DOHH2 (cell line): ENCODE measurements around the gene RPS10.

Experiments used
- H3F3A ChIP-seq: fragments of 200-600 bp; sonication (generic), shearing (Covaris generic); 2 replicates; pipeline ENCODE4 v1.6.0; 2016; ENCODE audit warnings: antibody characterized with exemption, mild to moderate bottlenecking; ENCODE audit not compliant: control insufficient read depth, insufficient read depth
- H3K27ac ChIP-seq: fragments of 200-600 bp; sonication (generic); 2 replicates; pipeline ENCODE4 v1.5.1; 2014; ENCODE audit warnings: low read depth, mild to moderate bottlenecking, low read length, moderate library complexity
- H3K27me3 ChIP-seq: fragments of 200-600 bp; sonication (generic); 2 replicates; pipeline ENCODE4 v1.6.1; 2014; ENCODE audit warnings: mild to moderate bottlenecking, low read length, mixed read lengths; ENCODE audit not compliant: control insufficient read depth
- H3K36me3 ChIP-seq: fragments of 200-600 bp; sonication (generic); 2 replicates; pipeline ENCODE4 v1.6.1; 2014; ENCODE audit warnings: mild to moderate bottlenecking, low read length, moderate library complexity, mixed read lengths; ENCODE audit not compliant: control insufficient read depth
- H3K4me1 ChIP-seq: fragments of 200-600 bp; sonication (generic); 2 replicates; pipeline ENCODE4 v1.6.1; 2014; ENCODE audit warnings: mild to moderate bottlenecking, low read length, mixed read lengths; ENCODE audit not compliant: control insufficient read depth
- H3K4me2 ChIP-seq: fragments of 200-600 bp; sonication (generic); 2 replicates; pipeline ENCODE4 v1.6.0; 2014; ENCODE audit warnings: mild to moderate bottlenecking, low read length, moderate library complexity
- H3K4me3 ChIP-seq: fragments of 200-600 bp; sonication (generic); 2 replicates; pipeline ENCODE4 v1.5.1; 2014; ENCODE audit warnings: mild to moderate bottlenecking, low read length, mixed read lengths
- H3K79me2 ChIP-seq: fragments of 200-600 bp; sonication (generic); 2 replicates; pipeline ENCODE4 v1.6.1; 2014; ENCODE audit warnings: mild to moderate bottlenecking, low read length, mixed read lengths; ENCODE audit not compliant: control insufficient read depth
- H3K9me2 ChIP-seq: fragments of 200-600 bp; sonication (generic); replicated peaks from 2 replicates; pipeline ENCODE4 v1.6.1; 2014; ENCODE audit warnings: mild to moderate bottlenecking, low read length, mixed read lengths; ENCODE audit not compliant: control insufficient read depth
- H3K9me3 ChIP-seq: fragments of 200-600 bp; sonication (generic); 2 replicates; pipeline ENCODE4 v1.6.1; 2014; ENCODE audit warnings: antibody characterized with exemption, low read length, mixed read lengths; ENCODE audit not compliant: control insufficient read depth, insufficient read depth
- H4K20me1 ChIP-seq: fragments of 200-600 bp; sonication (generic); 2 replicates; pipeline ENCODE4 v1.6.0; 2014; ENCODE audit warnings: low read depth, mild to moderate bottlenecking, antibody characterized with exemption, low read length, moderate library complexity; ENCODE audit not compliant: control insufficient read depth, insufficient read depth
- CTCF ChIP-seq: fragments of 200-600 bp; sonication (generic); IDR thresholded peaks from one replicate; pipeline ENCODE4 v1.5.1; 2014; ENCODE audit warnings: antibody characterized with exemption, mild to moderate bottlenecking, low read depth, low read length; ENCODE audit not compliant: poor library complexity, severe bottlenecking
- EZH2phosphoT487 ChIP-seq: fragments of 200-600 bp; sonication (generic); IDR thresholded peaks from 2 replicates; pipeline ENCODE4 v1.6.1; 2017; ENCODE audit warnings: borderline replicate concordance, mild to moderate bottlenecking, antibody characterized with exemption, low read length, moderate library complexity, mixed read lengths

RPS10 gene

GRCh38 chr6:34462010-34462409 is 36.1 kb upstream of the RPS10 start:
- no peaks in the 10 kb centered on the region for H3K36me3 ChIP-seq
- H3K9me3 ChIP-seq: no peaks in the 10 kb centered on the region
- H3K4me3 ChIP-seq: no peak overlapping the region
- no peaks in the 10 kb centered on the region for H4K20me1 ChIP-seq
- peaks cover 24% of the 10 kb centered on the region for H3K4me1 ChIP-seq
- TF ChIP-seq CTCF (no peak), EZH2phosphoT487 (no peak)
- no peaks in the 10 kb centered on the region for H3K9me2 ChIP-seq
- H3K4me2 ChIP-seq: no peak overlapping the region
- no peaks in the 10 kb centered on the region for H3K79me2 ChIP-seq
- peaks cover under 1% of the 10 kb centered on the region; the same call in 1 of the 2 replicates for H3F3A ChIP-seq
- H3K27ac ChIP-seq: no peak overlapping the region
- H3K27me3 ChIP-seq: peaks cover 5% of the 10 kb centered on the region; the same call in 1 of the 2 replicates

GRCh38 chr6:34460796-34461507 is 35.1 kb upstream of the RPS10 start:
- no peak overlapping the region for H3K27ac ChIP-seq
- no peaks in the 10 kb centered on the region for H3K36me3 ChIP-seq
- no peak overlapping the region for H3K4me3 ChIP-seq

GRCh38 chr6:34459899-34460593 is 34.2 kb upstream of the RPS10 start:
- Histone ChIP-seq H3K79me2 (no peaks in the 10 kb centered on the region), H3F3A (no peaks in the 10 kb centered on the region), H3K36me3 (no peaks in the 10 kb centered on the region), H3K4me2 (no peak overlapping the region), H3K9me2 (no peaks in the 10 kb centered on the region), H3K27ac (no peak overlapping the region), H3K9me3 (no peaks in the 10 kb centered on the region), H3K4me3 (no peak overlapping the region), H3K4me1 (peaks cover 7% of the 10 kb centered on the region), H3K27me3 (no peaks in the 10 kb centered on the region; the same call in 1 of the 2 replicates), H4K20me1 (no peaks in the 10 kb centered on the region)
- TF ChIP-seq CTCF (peak; percentile 80), EZH2phosphoT487 (no peak)

More at GRCh38 chr6:34460796-34461507, 35.1 kb upstream of the RPS10 start:
- H4K20me1 ChIP-seq: no peaks in the 10 kb centered on the region
- TF ChIP-seq CTCF (no peak), EZH2phosphoT487 (no peak)
- peaks cover 5% of the 10 kb centered on the region; the same call in 1 of the 2 replicates for H3K27me3 ChIP-seq
- H3K79me2 ChIP-seq: no peaks in the 10 kb centered on the region
- H3K9me2 ChIP-seq: no peaks in the 10 kb centered on the region
- no peak overlapping the region for H3K4me2 ChIP-seq
- H3K9me3 ChIP-seq: no peaks in the 10 kb centered on the region
- peaks cover 13% of the 10 kb centered on the region for H3K4me1 ChIP-seq
- H3F3A ChIP-seq: no peaks in the 10 kb centered on the region
